Neural cell (in vitro differentiated cells): ENCODE data around the gene ABI3BP.

Experiments used
- EZH2 ChIP-seq: fragments of 200-600, 300-800 bp; shearing (Covaris generic), sonication (generic); IDR thresholded peaks from 2 replicates; pipeline ENCODE4 v1.6.1; 2014; ENCODE audit warnings: antibody characterized with exemption, low read length, borderline replicate concordance, mild to moderate bottlenecking; ENCODE audit not compliant: insufficient read depth, poor library complexity, severe bottlenecking
- SMC3 ChIP-seq: fragments of 450-650 bp; conservative IDR thresholded peaks from 2 replicates; pipeline ENCODE4 v1.6.1; 2014; ENCODE audit warnings: antibody characterized with exemption, mild to moderate bottlenecking, moderate library complexity; ENCODE audit not compliant: poor library complexity
- TF ChIP-seq, protein P1 (sequence below): fragments of 450-650 bp; IDR thresholded peaks from 2 replicates; pipeline ENCODE4 v1.5.1; 2014; ENCODE audit warnings: antibody characterized with exemption, mild to moderate bottlenecking, moderate library complexity; ENCODE audit not compliant: poor library complexity, severe bottlenecking

DNA sequence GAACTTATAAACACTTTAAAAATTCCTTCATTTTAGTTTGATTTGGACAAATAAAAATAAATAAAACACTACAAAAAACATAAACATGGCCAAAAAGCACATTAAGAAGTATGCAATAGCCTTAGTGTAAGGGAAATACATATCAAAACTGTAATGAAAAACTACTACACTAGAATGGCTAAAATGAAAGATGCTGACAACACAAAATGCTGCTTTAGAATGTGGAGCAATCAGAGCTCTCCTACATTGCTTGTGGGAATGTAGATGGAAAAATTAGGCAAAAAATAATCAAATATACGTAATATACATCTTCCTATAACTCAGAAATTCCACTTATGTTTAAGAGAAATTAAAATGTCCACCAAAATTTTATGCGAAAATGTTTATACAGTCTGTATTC is 96.2 kb downstream of the ABI3BP start:
- TF ChIP-seq SMC3 = no peak
- TF ChIP-seq, protein P1, sequence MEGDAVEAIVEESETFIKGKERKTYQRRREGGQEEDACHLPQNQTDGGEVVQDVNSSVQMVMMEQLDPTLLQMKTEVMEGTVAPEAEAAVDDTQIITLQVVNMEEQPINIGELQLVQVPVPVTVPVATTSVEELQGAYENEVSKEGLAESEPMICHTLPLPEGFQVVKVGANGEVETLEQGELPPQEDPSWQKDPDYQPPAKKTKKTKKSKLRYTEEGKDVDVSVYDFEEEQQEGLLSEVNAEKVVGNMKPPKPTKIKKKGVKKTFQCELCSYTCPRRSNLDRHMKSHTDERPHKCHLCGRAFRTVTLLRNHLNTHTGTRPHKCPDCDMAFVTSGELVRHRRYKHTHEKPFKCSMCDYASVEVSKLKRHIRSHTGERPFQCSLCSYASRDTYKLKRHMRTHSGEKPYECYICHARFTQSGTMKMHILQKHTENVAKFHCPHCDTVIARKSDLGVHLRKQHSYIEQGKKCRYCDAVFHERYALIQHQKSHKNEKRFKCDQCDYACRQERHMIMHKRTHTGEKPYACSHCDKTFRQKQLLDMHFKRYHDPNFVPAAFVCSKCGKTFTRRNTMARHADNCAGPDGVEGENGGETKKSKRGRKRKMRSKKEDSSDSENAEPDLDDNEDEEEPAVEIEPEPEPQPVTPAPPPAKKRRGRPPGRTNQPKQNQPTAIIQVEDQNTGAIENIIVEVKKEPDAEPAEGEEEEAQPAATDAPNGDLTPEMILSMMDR = no peak
- no peak for TF ChIP-seq EZH2
